ENCODE results near the gene LSM2. TPM values are rescaled to one million over a fixed set of nuclear protein-coding genes. Genes with fewer than 3 reads are reported as not detected.

The LSM2 gene
- polyA plus RNA-seq, 1 donor (not counting 4 experiments of a cell fraction or from before 2014, with no cell fraction given): 46.5 TPM

- Histone ChIP-seq H3K27ac (ENCODE audit: control insufficient read depth, insufficient read depth, low read length) (no peak overlapping the region), H4K20me1 (ENCODE audit: control insufficient read depth, extremely low read depth, insufficient read depth, low read length) (no peaks in the 10 kb centered on the region), H3K4me2 (ENCODE audit: control insufficient read depth, extremely low read depth, insufficient read depth, low read depth, low read length) (no peak overlapping the region), H3K4me3 (ENCODE audit: control insufficient read depth in 2 of 3, extremely low read depth in 1 of 3, insufficient read depth in 2 of 3, low read depth in 1 of 3, low read length in 3 of 3) (no peak overlapping the region), H3K9me3 (ENCODE audit: control insufficient read depth, low read depth, low read length) (no peaks in the 10 kb centered on the region), H3K36me3 (ENCODE audit: control insufficient read depth in 2 of 2, extremely low read depth in 1 of 2, insufficient read depth in 2 of 2, low read length in 2 of 2) (peaks cover 0 to 2% of the 10 kb centered on the region in 2 experiments), H3K79me2 (ENCODE audit: control insufficient read depth, insufficient read depth, low read length) (no peaks in the 10 kb centered on the region), H3K9me1 (ENCODE audit: control insufficient read depth, extremely low read depth, insufficient read depth, low read length) (no peaks in the 10 kb centered on the region), H3K4me1 (ENCODE audit: control insufficient read depth, extremely low read depth, insufficient read depth, low read length) (no peaks in the 10 kb centered on the region), H2AFZ (ENCODE audit: control insufficient read depth, low read length) (no peak overlapping the region), H3K27me3 (ENCODE audit: control insufficient read depth, extremely low read depth, insufficient read depth, low read length) (no peaks in the 10 kb centered on the region), H3K9ac (ENCODE audit: control insufficient read depth, extremely low read depth, insufficient read depth, low read length) (no peak overlapping the region)
- no peak for FAIRE-seq
- dilution Hi-C loops (cut with MboI; ENCODE audit: extremely low pct_ligation_motif_present, low sequenced_read_pairs): no loop called here
- TF ChIP-seq EZH2 (IDR thresholded peaks at IDR 0.05; ENCODE audit: low read length): no peak
- no peak for TF ChIP-seq CTCF (optimal IDR thresholded peaks at IDR 0.05 in 1 of 3, IDR thresholded peaks at IDR 0.05 in 1 of 3, conservative IDR thresholded peaks at IDR 0.05 in 1 of 3; ENCODE audit: extremely low read depth in 1 of 3, insufficient read depth in 2 of 3, low read length in 3 of 3)
- no peak for DNase-seq (ENCODE audit: low read depth, low spot score)
These were observed 53.9 kb downstream of the LSM2 start for GRCh38 chr6:31752739-31753319.

DNA sequence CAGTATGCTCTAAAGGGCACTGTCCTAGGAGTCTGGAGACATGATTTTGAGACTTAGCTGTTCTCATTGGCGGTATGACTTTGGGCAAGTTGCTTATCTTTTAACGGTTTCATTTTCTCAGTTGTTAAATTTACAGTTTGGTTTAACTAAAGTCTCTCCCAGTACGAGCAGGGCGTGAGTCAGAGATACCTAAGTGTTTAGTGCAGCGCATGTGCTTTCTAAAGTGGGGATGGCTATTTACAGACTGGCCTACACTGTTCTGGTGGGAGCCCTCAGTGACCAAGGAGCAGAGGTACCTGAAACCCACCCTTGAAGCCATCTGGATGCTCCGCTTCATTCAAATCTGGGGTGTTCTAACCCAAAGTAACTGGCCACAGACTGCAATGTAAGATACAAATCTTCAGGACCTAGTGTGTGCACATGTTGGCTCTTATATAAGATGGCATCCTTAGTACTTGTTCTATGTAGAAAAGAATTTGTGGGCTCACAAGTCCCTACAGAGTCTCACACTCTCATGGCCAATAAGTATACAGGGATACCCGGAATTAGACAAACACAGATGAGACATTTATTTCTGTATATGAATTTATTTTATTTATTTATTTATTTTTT lies 56.2 kb downstream of the LSM2 start:
- H3K36me3 ChIP-seq (ENCODE audit: control insufficient read depth in 2 of 2, extremely low read depth in 1 of 2, insufficient read depth in 2 of 2, low read length in 2 of 2): peaks cover 0 to 12% of the 10 kb centered on the region in 2 experiments
- no peak overlapping the region for H3K9ac ChIP-seq (ENCODE audit: control insufficient read depth, extremely low read depth, insufficient read depth, low read length)
- H2AFZ ChIP-seq (ENCODE audit: control insufficient read depth, low read length): no peak overlapping the region
- no peaks in the 10 kb centered on the region for H3K9me3 ChIP-seq (ENCODE audit: control insufficient read depth, low read depth, low read length)
- H3K9me1 ChIP-seq (ENCODE audit: control insufficient read depth, extremely low read depth, insufficient read depth, low read length): no peaks in the 10 kb centered on the region
- DNase-seq (ENCODE audit: low read depth, low spot score): no peak
- no peaks in the 10 kb centered on the region for H4K20me1 ChIP-seq (ENCODE audit: control insufficient read depth, extremely low read depth, insufficient read depth, low read length)
- no peaks in the 10 kb centered on the region for H3K79me2 ChIP-seq (ENCODE audit: control insufficient read depth, insufficient read depth, low read length)
- no peaks in the 10 kb centered on the region for H3K4me1 ChIP-seq (ENCODE audit: control insufficient read depth, extremely low read depth, insufficient read depth, low read length)
- no peak overlapping the region for H3K27ac ChIP-seq (ENCODE audit: control insufficient read depth, insufficient read depth, low read length)
- no peak overlapping the region for H3K4me2 ChIP-seq (ENCODE audit: control insufficient read depth, extremely low read depth, insufficient read depth, low read depth, low read length)
- FAIRE-seq: no peak
- no peak overlapping the region for H3K4me3 ChIP-seq (ENCODE audit: control insufficient read depth in 2 of 3, extremely low read depth in 1 of 3, insufficient read depth in 2 of 3, low read depth in 1 of 3, low read length in 3 of 3)
- TF ChIP-seq EZH2 (IDR thresholded peaks at IDR 0.05; ENCODE audit: low read length) (no peak), CTCF (optimal IDR thresholded peaks at IDR 0.05 in 1 of 3, IDR thresholded peaks at IDR 0.05 in 1 of 3, conservative IDR thresholded peaks at IDR 0.05 in 1 of 3; ENCODE audit: extremely low read depth in 1 of 3, insufficient read depth in 2 of 3, low read length in 3 of 3) (no peak)
- dilution Hi-C loops (cut with MboI; ENCODE audit: extremely low pct_ligation_motif_present, low sequenced_read_pairs): no loop called here
- no peaks in the 10 kb centered on the region for H3K27me3 ChIP-seq (ENCODE audit: control insufficient read depth, extremely low read depth, insufficient read depth, low read length)
